AG09309 (cell line): ENCODE results near the gene RGS6.

Source experiments
- DNase-seq: peaks from one replicate; pipeline ENCODE4 v3.0.0-alpha.2; 2010; ENCODE audit warnings: low read depth
- H3K4me3 ChIP-seq: 2 replicates; pipeline ENCODE4 v1.5.1; 2011; ENCODE audit warnings: mild to moderate bottlenecking, low read depth, low read length, moderate library complexity; ENCODE audit not compliant: control insufficient read depth
- TF ChIP-seq, protein P1 (sequence below): IDR thresholded peaks from 2 replicates; pipeline ENCODE4 v1.5.1; 2011; ENCODE audit warnings: mild to moderate bottlenecking, low read depth, low read length, inconsistent platforms; ENCODE audit not compliant: insufficient read depth, control insufficient read depth; ENCODE audit errors: missing control alignments

Gene RGS6

DNA sequence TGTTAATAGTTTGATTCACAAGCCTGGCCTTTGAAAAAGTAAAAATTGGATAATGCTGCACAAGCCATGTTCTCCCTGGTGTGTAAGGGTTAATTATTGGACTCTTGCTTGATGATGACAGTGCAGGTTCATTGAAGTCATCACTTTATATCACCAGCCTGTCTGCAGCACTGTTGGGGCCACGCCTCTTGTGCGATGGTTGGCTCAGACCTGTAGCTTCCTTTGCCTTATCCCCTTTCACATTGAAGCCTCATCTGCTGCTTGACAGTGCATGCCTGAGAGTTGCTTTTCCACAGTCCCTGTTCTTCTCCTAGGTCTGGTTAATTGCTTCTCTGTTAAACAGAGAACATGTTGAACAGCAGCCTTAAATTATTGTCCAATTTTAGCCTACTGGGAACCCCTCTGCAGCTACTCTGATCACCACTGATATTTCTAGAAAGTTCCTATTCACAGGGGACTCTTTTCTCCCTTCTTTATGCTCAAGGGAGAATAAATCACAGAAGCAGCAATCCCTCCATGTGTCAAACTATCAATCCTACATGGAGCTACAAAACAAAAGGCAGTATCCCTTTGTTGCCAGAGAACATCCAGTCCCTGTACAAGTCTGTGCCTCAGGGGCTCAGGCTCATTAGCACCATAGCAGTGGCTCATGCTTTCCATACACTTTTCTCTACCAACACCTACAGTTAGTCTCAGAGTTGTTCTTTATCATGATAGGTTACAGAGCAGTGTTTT, 322.1 kb downstream of the RGS6 start:
- no peak overlapping the region for H3K4me3 ChIP-seq
- TF ChIP-seq, protein P1, sequence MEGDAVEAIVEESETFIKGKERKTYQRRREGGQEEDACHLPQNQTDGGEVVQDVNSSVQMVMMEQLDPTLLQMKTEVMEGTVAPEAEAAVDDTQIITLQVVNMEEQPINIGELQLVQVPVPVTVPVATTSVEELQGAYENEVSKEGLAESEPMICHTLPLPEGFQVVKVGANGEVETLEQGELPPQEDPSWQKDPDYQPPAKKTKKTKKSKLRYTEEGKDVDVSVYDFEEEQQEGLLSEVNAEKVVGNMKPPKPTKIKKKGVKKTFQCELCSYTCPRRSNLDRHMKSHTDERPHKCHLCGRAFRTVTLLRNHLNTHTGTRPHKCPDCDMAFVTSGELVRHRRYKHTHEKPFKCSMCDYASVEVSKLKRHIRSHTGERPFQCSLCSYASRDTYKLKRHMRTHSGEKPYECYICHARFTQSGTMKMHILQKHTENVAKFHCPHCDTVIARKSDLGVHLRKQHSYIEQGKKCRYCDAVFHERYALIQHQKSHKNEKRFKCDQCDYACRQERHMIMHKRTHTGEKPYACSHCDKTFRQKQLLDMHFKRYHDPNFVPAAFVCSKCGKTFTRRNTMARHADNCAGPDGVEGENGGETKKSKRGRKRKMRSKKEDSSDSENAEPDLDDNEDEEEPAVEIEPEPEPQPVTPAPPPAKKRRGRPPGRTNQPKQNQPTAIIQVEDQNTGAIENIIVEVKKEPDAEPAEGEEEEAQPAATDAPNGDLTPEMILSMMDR: no peak
- DNase-seq: no peak

DNA sequence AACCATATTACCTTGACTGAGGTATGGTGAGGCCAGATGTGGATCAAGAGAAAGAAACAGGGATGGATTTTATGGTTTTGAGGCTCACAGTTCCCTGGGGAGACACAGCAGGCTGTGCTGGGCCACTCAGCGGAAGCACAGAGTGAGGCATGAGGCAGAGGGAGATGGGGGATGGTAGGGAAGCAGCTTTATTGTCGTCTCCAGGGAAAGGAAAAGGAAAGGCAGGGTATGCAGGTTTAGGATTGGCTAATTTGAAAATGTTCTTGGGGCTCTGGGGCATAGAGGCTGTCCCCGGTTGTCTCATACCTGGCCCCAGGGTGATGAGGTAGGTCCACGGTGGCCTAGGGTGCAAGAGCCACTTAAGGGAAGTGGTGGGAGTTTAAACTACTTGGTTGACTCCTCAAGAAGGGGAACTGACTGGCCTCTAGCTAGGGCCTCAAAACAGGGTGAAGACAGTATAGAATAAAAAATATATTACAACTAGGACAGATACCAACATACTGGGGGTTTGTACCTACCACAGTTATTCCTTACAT, 322.8 kb downstream of the RGS6 start:
- TF ChIP-seq, protein P1: no peak
- H3K4me3 ChIP-seq: no peak overlapping the region
- no peak for DNase-seq

DNA sequence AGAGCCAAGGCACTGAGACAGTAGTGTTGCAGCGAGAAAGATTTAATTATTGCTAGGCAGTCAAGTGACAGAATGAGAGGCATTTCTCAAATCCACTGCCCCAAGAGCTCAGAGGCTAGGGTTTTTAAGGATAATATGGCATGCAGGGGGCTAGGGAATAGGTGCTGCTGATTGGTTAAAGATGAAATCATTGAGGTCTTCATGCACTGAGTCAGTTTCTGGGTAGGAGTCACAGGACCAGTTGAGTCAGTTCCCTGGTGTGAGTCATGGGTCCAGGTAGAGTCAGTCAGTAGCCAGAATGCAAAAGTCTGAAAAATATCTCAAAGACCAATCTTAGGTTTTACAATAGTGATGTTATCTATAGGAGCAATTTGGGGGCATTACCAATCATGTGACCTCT, 323.8 kb downstream of the RGS6 start:
- no peak overlapping the region for H3K4me3 ChIP-seq
- no peak for DNase-seq
- TF ChIP-seq, protein P1: no peak

DNA sequence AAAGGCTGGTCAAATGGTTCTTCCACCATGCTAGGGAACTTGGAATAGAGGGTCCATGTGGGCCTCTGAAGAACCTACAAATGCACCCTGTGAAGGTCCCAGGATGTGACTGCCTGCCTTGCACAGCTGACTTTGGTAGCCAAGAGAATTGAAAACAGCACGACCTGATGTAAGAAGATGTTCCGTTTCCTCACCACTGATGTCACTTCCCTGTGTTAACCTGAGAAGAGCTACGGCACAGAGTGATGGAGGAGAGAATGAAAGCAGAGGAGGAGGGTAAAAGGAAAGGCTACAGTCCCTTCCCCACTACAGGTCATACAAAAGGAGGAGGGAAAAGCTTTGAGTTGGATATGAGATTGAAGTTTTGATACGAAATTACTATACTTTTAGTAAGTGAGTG, 328.8 kb downstream of the RGS6 start:
- no peak overlapping the region for H3K4me3 ChIP-seq
- TF ChIP-seq, protein P1: no peak
- no peak for DNase-seq

DNA sequence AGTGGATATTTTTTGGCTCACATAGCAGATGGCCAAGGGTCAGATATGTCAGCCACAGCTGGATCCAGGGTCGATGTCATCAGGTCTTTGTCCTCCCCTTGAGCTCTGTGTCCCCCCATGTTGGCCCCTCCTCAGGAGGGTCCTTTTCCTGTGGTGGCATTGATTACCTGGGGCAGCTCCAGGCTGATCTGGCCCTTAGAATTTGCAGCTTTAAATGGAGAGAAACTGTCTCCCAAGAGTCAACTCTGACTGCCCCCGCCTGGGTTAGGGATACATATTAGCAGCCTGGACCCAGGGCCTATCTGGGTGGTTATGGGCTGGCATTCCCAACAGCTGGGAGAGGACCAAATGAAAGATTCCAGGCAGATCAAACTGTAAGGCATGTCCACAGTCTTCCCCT, 330.5 kb downstream of the RGS6 start:
- TF ChIP-seq, protein P1: no peak
- DNase-seq: no peak
- H3K4me3 ChIP-seq: no peak overlapping the region

DNA sequence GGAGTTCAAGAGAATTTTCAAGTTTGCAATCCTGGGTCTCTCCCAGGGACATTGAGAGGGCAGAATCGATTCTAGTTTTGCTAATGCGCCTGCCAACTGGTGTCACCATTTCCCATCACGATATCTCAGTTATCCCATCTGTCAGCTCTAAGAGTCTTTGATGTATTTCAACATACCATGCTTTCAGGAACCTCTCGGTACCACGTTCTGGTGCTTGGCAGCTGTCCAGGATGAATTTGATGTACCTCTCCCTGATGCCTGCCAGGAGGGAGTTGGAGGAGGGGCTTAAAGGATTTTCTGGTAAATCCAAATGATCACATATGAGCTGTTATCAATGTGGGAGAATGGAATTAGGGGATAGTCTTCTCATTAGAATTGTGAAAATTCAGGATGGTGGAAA, 332.5 kb downstream of the RGS6 start:
- TF ChIP-seq, protein P1: no peak
- no peak for DNase-seq
- H3K4me3 ChIP-seq: no peak overlapping the region
